ENCODE measurements around the gene DACH1. TPM values are rescaled to one million over a fixed set of nuclear protein-coding genes. Genes with fewer than 3 reads are reported as not detected.

The DACH1 gene
- total RNA-seq, 4 donors from 2014 or later, result 1.5 to 17.3 (median 3.3) TPM

GRCh38 chr13:71578048-71578447, 289.0 kb downstream of the DACH1 start:
- no peaks in the 10 kb centered on the region for H3K36me3 ChIP-seq
- H3K4me3 ChIP-seq, result no peak overlapping the region
- H3K27me3 ChIP-seq, result no peaks in the 10 kb centered on the region
- no peaks in the 10 kb centered on the region for H3K4me1 ChIP-seq
- no peak for TF ChIP-seq POLR2A (IDR thresholded peaks at IDR 0.05)
- TF ChIP-seq POLR2AphosphoS5 (IDR thresholded peaks at IDR 0.05), result no peak
- no peak for TF ChIP-seq EP300 (IDR thresholded peaks at IDR 0.05; ENCODE audit: low read depth)
- TF ChIP-seq, protein P1, sequence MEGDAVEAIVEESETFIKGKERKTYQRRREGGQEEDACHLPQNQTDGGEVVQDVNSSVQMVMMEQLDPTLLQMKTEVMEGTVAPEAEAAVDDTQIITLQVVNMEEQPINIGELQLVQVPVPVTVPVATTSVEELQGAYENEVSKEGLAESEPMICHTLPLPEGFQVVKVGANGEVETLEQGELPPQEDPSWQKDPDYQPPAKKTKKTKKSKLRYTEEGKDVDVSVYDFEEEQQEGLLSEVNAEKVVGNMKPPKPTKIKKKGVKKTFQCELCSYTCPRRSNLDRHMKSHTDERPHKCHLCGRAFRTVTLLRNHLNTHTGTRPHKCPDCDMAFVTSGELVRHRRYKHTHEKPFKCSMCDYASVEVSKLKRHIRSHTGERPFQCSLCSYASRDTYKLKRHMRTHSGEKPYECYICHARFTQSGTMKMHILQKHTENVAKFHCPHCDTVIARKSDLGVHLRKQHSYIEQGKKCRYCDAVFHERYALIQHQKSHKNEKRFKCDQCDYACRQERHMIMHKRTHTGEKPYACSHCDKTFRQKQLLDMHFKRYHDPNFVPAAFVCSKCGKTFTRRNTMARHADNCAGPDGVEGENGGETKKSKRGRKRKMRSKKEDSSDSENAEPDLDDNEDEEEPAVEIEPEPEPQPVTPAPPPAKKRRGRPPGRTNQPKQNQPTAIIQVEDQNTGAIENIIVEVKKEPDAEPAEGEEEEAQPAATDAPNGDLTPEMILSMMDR (IDR thresholded peaks at IDR 0.05), result no peak
- no peak for DNase-seq
- H3K9me3 ChIP-seq, result no peaks in the 10 kb centered on the region
- 76 to 84% methylated on average over 4 to 6 of the region's 6 CpGs for WGBS, 2 donors (ENCODE audit: low coverage in 1 of 2)
- in situ Hi-C loops (cut with MboI; ENCODE audit: low pct_ligation_motif_present in 1 of 4, low pct_unique_long_range_greater_than_20kb in 1 of 4, low sequenced_read_pairs in 3 of 4) (no loop called here), intact Hi-C loops (cut with DNase I; ENCODE audit: low total_unique reads) (loop anchor here (10.0 kb wide), 1 partner anchor 1397 kb away; no protein-coding TSS in a partner anchor)
- no peak overlapping the region for H3K27ac ChIP-seq

- TF ChIP-seq EP300 (IDR thresholded peaks at IDR 0.05; ENCODE audit: low read depth) (no peak), POLR2A (IDR thresholded peaks at IDR 0.05) (no peak), POLR2AphosphoS5 (IDR thresholded peaks at IDR 0.05) (no peak)
- TF ChIP-seq, protein P1 (IDR thresholded peaks at IDR 0.05), result no peak
- no peaks in the 10 kb centered on the region for H3K27me3 ChIP-seq
- no peak overlapping the region for H3K27ac ChIP-seq
- H3K36me3 ChIP-seq, result no peaks in the 10 kb centered on the region
- H3K4me1 ChIP-seq, result no peaks in the 10 kb centered on the region
- DNase-seq, result no peak
- no peak overlapping the region for H3K4me3 ChIP-seq
- intact Hi-C loops (cut with DNase I; ENCODE audit: low total_unique reads), result loop anchor here (10.0 kb wide), 1 partner anchor 1398 kb away; no protein-coding TSS in a partner anchor
- in situ Hi-C loops (cut with MboI; ENCODE audit: low pct_ligation_motif_present in 1 of 4, low pct_unique_long_range_greater_than_20kb in 1 of 4, low sequenced_read_pairs in 3 of 4), result no loop called here
- no peaks in the 10 kb centered on the region for H3K9me3 ChIP-seq
- WGBS, 2 donors (ENCODE audit: low coverage in 1 of 2), result 74 to 85% methylated on average over 2 of the region's 2 CpGs
Observed at GRCh38 chr13:71577127-71577526, 289.9 kb downstream of the DACH1 start.

- Histone ChIP-seq H3K36me3 (no peaks in the 10 kb centered on the region), H3K9me3 (no peaks in the 10 kb centered on the region), H3K27me3 (no peaks in the 10 kb centered on the region), H3K4me3 (no peak overlapping the region), H3K27ac (no peak overlapping the region), H3K4me1 (no peaks in the 10 kb centered on the region)
- in situ Hi-C loops (cut with MboI; ENCODE audit: low pct_ligation_motif_present in 1 of 4, low pct_unique_long_range_greater_than_20kb in 1 of 4, low sequenced_read_pairs in 3 of 4) (no loop called here), intact Hi-C loops (cut with DNase I; ENCODE audit: low total_unique reads) (loop anchor here (10.0 kb wide), 1 partner anchor 1398 kb away; no protein-coding TSS in a partner anchor)
- 75 to 90% methylated on average over 1 of the region's 1 CpG for WGBS, 2 donors (ENCODE audit: low coverage in 1 of 2)
- DNase-seq, result no peak
- TF ChIP-seq, protein P1 (IDR thresholded peaks at IDR 0.05), result no peak
- TF ChIP-seq POLR2A (IDR thresholded peaks at IDR 0.05) (no peak), POLR2AphosphoS5 (IDR thresholded peaks at IDR 0.05) (no peak), EP300 (IDR thresholded peaks at IDR 0.05; ENCODE audit: low read depth) (no peak)
Observed at GRCh38 chr13:71576571-71576970, 290.4 kb downstream of the DACH1 start.

DNA sequence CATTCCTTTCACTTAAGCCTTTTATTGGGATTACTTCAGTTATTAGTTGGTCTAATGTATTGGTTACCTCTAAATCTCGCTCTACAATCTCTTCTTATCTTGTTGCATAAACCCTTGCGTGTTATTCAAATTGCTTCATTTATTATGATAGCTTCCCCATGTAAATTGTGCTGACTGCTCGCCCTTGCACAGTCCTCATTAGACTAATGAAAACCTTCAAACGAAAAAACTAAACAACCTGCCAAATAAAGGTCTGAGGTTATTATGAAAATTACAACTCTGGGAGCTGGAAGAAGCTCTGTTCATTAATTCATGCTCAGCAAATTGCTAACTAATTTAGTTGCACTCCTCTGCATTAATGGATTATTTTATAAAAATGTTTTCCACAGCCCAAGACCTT, 320.1 kb downstream of the DACH1 start:
- 79 to 90% methylated on average over 4 of the region's 4 CpGs for WGBS, 2 donors (ENCODE audit: low coverage in 1 of 2)
- H3K27me3 ChIP-seq, result no peaks in the 10 kb centered on the region
- no peak overlapping the region for H3K27ac ChIP-seq
- in situ Hi-C loops (cut with MboI; ENCODE audit: low pct_ligation_motif_present in 1 of 4, low pct_unique_long_range_greater_than_20kb in 1 of 4, low sequenced_read_pairs in 3 of 4) (no loop called here), intact Hi-C loops (cut with DNase I; ENCODE audit: low total_unique reads) (no loop called here)
- no peaks in the 10 kb centered on the region for H3K4me1 ChIP-seq
- TF ChIP-seq EP300 (IDR thresholded peaks at IDR 0.05; ENCODE audit: low read depth) (no peak), POLR2AphosphoS5 (IDR thresholded peaks at IDR 0.05) (no peak), POLR2A (IDR thresholded peaks at IDR 0.05) (no peak)
- TF ChIP-seq, protein P1 (IDR thresholded peaks at IDR 0.05), result no peak
- H3K4me3 ChIP-seq, result no peak overlapping the region
- no peak for DNase-seq
- no peaks in the 10 kb centered on the region for H3K9me3 ChIP-seq
- no peaks in the 10 kb centered on the region for H3K36me3 ChIP-seq
